GM06990 (cell line): Measurements from ENCODE around the gene BBX.

Source experiments
- DNase-seq: peaks from one replicate; pipeline ENCODE4 v3.0.0-alpha.2; 2011; ENCODE audit not compliant: insufficient read length; ENCODE audit errors: extremely low read depth
- H3K27me3 ChIP-seq: replicated peaks from 2 replicates; pipeline ENCODE4 v1.6.0; 2011; ENCODE audit warnings: low read length; ENCODE audit not compliant: control insufficient read depth, insufficient read depth
- H3K36me3 ChIP-seq: 2 replicates; pipeline ENCODE4 v1.5.1; 2011; ENCODE audit warnings: low read length; ENCODE audit not compliant: control insufficient read depth, insufficient read depth
- H3K4me3 ChIP-seq: replicated peaks from 2 replicates; pipeline ENCODE4 v1.5.1; 2011; ENCODE audit warnings: low read depth, mild to moderate bottlenecking, control low read depth, low read length
- CTCF ChIP-seq: IDR thresholded peaks from 2 replicates; pipeline ENCODE4 v1.5.1; 2011; ENCODE audit warnings: low read length, control low read depth, mild to moderate bottlenecking, inconsistent platforms; ENCODE audit not compliant: insufficient read depth, poor library complexity, severe bottlenecking

The BBX gene

DNA sequence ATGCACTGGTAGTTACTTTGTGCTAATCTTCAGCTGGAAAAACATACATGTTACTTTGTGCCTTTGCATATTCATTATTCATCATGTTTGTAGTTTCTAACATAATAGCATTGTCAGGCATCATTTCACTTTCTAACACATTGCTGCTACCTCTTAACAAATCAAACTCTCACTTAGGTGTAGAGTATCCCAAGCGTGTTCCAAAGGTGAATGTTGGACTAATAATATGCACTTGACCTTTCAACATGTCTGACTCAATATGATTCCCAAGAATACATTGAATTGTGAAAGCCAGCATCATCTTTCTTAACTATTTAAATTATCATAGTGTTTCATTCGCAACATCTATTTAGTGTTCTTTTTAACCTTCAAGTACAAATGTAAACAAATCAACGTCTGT lies 211.6 kb downstream of the BBX start:
- DNase-seq, result no peak
- no peak overlapping the region for H3K4me3 ChIP-seq
- H3K36me3 ChIP-seq, result no peaks in the 10 kb centered on the region; the same call in 1 of the 2 replicates
- no peak for TF ChIP-seq CTCF
- H3K27me3 ChIP-seq, result no peaks in the 10 kb centered on the region

DNA sequence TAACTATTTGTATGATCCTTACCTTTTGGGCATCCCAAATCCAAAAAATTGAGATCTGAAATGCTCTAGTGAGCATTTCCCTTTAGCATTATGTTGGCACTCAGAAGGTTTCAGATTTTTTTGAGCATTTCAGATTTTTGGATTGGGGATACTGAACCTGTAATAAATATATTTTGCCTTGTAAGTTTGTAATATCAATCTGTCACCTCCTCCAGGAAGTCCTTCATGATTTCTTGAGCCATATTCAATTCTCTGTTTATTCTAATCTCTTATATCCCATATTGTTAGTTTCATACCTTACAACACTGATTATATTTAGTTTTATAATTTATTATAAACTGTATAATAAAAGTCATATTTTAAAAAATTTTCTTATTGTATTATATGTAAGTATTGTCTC lies 215.2 kb downstream of the BBX start:
- H3K4me3 ChIP-seq, result no peak overlapping the region
- no peaks in the 10 kb centered on the region for H3K27me3 ChIP-seq
- no peak for DNase-seq
- no peaks in the 10 kb centered on the region; the same call in 1 of the 2 replicates for H3K36me3 ChIP-seq
- no peak for TF ChIP-seq CTCF

DNA sequence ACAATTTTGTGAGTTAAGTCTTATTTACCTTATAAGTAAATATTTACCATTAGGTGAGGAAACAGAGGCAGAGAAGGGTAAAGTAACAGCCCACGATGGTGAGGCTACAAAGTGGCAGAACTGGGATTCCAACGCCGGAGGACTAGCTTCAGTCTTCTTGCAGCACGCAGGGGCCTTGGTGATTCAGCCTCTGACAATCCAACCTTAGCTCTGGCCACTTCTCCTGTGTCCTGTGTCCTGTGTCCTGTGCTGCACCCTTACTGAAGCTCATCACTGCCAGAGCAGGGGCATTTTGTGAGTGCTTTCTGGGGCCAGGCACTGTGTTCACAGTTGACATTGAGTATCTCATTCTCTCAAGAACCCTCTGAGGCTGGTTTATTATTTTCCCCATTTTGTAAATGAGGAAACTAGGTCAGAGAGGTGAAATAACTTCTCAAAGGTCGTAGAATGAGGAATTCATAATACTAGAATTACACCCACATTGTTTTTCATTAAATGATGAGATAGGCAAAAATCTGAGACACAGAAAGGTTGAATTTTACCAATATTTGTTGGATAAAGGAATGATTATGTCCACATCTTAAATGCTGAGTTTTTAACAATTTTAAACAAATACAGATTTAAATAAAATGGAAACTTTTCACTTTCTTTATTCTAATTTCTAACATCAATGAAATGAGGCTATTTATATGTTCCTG lies 215.9 kb downstream of the BBX start:
- no peaks in the 10 kb centered on the region for H3K27me3 ChIP-seq
- no peaks in the 10 kb centered on the region; the same call in 1 of the 2 replicates for H3K36me3 ChIP-seq
- H3K4me3 ChIP-seq, result no peak overlapping the region
- no peak for DNase-seq
- TF ChIP-seq CTCF, result no peak

DNA sequence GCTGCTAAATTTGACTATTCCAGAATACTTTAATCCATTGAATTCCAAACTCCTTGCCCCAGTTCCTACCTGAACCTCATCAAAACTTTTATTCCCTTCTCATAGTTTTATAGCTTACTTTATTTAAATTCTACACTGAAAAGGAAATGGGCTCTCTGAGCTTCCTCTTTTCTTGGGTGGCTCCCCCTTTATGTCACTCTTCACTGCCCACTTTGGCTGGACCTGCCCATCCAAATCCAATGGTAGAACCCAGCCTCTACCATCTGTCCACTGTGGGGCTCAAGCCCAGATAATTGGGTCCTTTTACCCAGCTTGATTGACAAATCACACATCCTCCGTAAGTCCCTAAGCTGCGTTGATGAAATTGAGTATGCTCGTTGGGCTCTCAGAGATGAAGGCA lies 216.5 kb downstream of the BBX start:
- no peak for DNase-seq
- TF ChIP-seq CTCF, result no peak
- Histone ChIP-seq H3K27me3 (no peaks in the 10 kb centered on the region), H3K4me3 (no peak overlapping the region), H3K36me3 (no peaks in the 10 kb centered on the region; the same call in 1 of the 2 replicates)

GRCh38 chr3:107740992-107741896 lies 218.5 kb downstream of the BBX start:
- Histone ChIP-seq H3K36me3 (no peaks in the 10 kb centered on the region; the same call in 1 of the 2 replicates), H3K27me3 (no peaks in the 10 kb centered on the region), H3K4me3 (no peak overlapping the region)
- peak; percentile 25 for TF ChIP-seq CTCF
- DNase-seq, result no peak
